GM21367 (cell line): ENCODE results near the gene MAN1A1.

Experiments used
- ATAC-seq: cut with Tn5 transposase; IDR thresholded peaks from one replicate; pipeline ENCODE4 v1.9.1; 2021; ENCODE audit not compliant: unreplicated experiment

The MAN1A1 gene

DNA sequence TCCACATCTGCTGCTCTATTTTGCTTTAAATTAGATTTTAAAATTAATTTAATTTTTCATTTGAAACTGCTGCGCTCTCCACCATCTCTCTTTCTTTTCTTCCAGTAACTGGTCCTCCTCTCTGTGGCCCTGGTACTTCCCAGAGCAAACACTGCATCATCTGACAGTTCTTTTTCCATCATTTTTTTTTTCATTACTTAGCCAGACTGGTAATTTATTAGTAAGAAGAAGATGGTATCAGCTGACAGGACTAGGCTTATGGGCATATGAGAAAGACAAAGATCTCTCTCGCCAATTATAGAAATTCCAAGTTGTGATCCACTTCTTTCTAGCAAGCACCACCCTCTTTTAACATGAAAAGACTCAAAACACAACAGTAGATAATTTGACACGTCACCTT is 197.4 kb downstream of the MAN1A1 start:
- no peak for ATAC-seq

DNA sequence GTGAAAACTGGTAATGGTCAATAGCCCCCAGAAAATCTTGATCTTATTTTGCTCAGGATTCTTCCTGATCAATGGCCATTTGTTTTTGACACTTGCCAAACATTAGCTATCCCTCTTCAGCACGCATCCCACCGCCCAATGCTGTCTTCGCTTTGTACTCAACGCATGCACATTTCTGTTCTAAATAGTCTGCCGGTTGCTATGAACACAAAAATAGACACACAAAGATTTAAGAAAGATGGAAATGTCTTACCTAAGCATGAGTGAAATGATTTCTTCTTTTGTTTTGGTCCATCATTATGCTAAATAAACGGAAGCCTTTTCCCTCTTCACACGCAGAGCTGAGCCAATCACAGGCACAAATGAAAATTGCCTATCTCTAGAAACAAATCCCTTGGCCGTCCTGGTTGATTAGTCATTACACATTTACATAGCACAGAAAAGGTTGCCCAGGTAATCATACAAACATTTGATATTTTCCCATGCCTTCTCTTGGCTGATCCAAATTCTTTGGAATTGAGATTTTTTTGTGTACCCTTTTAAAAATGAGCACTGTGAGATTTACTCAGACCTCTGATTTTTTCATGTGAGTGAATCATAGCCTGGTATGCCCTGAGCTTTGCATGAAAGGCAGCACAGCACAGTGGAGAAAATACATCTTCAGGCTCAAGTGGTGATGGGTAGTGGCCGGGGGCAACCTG is 200.6 kb downstream of the MAN1A1 start:
- ATAC-seq: no peak

DNA sequence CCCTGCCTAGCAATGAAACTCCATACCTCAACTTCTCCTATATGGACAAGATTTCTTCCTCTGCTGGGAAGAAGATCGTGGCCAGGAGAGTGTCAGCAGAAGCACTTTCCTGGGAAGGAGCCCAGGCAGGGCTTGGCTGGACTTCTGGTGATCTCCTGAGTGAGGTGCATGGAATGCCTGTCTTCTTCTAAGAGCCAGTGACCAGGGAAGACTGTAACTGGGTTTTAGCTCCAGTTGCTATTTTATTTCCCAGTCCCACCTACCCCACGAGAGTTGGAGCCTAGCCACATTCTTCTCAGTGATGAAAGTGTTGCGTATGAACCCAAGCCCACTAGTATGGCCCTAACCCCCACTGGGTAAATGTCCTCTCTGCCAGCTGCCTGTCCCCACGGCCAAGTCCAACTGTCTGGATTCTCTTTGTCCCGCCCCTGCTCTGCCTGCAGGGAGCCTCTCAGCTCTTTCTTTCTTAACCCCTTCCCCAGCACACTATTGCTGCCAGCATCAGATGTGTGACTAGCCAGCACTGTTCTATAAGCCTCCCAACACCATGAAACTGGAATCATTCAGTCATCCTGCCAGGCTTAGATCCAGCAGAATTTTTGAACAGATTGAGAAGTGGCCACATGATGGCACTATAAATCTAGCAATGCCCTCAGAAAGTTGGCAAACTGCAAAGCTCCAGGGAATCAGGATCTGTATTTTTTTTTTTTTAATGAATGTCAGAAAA is 201.3 kb downstream of the MAN1A1 start:
- ATAC-seq: no peak

DNA sequence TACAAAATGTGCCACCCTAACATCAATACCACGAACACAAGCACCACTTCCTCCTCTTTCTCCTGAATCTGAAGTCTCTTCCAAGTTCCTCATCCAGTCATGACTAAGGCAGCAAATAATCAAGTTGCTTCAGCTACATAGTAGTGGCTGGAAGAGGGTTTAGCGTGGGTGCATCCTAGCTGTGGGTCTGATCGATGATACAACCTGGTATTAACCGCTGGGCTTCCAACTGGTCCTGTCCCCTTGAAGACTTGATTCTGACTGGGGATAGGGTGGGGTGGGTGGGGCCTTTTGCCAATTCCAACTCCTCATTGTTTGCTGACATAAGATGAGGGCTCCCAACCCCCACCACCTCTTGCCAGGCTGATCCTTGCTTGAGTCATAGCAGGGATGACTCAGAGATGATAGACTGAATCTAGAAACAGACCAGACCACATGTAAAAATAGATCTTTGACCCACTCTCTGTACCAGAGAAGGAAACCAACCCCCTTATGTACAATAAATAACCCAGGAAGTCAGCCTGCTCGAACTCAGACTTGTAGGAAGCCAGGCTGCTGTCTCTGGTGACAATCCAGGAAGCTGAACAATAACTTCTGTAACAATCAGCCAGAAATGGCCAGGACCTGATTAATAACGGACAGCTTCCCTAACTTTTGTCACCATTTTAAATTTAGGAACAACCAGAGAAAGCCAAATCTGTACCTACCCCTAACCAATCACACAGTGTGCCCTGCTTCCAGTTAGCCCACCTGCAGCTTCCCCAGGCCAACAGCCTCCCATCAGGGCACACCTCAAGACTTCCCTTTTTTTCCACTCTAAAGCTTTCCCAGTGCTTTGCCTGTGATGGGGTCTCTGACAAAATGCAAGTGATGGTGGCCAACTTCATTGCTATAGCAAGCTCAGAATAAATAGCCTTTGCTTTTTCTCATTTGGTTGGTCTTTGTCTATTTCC is 202.2 kb downstream of the MAN1A1 start:
- ATAC-seq: peak; percentile 98

DNA sequence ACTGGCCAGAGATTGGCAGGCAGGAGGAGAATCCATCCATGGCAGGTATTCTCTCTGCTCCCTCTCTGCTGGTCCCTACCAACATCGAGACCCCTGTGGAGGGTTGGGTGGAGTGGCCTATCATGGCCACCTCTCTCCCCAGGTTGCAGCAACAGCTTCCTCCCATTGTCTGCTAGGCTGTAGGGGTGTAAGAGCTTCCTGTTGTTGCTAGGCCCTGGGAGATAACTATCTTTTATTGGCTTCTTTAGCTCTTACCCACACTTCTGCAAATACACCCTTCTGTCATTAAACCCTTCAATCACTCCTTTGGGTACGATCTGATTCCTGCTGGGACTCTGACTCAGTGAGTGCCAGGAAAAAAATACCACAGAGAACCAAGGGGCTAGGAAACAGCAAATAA is 204.4 kb downstream of the MAN1A1 start:
- no peak for ATAC-seq

DNA sequence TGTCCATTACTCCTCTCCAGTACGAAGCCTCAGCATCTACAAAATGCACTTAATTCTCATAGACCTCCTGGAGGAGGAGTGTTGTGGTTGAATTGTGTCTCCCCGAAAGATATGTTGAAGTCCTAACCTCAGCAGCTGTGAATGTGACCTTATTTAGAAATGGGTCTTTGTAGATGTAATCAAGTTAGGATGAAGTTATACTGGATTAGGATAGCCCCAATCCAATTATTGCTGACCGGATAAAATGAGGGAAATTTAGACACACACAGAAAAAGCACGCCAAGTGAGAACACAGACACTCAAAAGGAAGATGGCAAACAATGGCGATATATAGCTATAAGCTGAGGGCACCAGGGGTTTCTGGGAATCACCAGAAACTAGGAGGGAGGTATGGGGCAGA is 206.9 kb downstream of the MAN1A1 start:
- no peak for ATAC-seq

DNA sequence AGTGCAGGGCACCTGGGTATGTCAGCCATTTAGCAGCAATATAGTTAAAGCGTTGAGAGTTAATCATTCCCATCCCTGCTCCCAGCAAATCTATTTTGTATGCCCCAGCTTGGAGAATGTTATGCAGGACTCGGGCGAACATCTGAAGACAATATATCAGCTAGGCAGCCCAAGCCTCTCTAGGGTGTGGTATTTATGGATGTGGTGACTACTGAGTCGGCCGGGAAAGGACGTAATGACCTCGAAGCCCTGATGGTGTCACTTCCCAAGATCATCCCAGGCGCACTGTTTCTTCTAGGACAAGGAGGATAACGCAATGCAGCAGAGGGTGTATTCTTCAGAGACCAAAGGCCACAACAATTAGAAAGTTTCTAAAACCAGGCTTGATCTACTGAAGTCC is 207.5 kb downstream of the MAN1A1 start:
- no peak for ATAC-seq

DNA sequence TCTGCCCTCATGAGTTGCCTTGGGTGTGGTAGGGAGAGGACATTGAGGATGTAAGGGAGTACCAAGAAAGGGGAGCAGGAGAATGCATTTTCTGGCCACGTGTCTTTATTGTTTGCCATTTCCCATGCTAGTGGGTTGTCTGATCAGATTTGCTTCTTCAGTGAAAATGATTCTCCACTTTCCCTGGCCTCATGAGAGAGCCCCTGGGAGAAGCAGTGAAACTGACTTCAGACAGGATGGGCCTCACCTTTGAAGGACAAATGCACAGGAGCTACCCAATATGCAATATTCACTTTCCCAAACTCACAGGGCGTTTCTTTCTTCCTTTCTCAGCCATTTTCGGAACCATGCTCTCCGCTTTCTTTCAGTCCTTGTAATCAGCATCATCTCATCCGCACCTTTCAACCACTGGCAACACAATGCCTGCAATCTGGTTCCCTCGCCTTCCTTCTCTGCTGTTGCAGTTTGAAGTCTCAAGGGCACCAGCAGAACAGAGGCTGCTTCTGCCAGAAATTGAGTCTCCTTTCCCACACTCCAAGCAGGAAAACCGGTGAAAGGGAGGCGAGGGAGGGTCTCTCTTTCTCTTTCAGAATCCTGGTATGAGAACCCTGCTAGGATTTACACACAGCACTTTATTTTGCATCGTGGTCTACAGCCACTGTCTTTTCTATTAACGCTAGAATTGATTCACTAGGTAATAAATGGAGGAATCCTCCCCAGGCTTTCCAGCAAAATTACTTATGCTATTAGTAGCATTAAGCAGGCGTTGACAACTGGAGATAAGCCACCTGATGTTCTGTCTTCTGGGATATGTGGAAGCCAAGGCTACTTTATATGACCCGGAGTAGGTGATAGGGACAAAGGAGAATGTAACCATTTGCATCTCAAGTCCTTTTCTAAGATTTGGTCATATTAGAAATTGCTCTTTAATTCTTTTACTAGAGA is 209.1 kb downstream of the MAN1A1 start:
- no peak for ATAC-seq

DNA sequence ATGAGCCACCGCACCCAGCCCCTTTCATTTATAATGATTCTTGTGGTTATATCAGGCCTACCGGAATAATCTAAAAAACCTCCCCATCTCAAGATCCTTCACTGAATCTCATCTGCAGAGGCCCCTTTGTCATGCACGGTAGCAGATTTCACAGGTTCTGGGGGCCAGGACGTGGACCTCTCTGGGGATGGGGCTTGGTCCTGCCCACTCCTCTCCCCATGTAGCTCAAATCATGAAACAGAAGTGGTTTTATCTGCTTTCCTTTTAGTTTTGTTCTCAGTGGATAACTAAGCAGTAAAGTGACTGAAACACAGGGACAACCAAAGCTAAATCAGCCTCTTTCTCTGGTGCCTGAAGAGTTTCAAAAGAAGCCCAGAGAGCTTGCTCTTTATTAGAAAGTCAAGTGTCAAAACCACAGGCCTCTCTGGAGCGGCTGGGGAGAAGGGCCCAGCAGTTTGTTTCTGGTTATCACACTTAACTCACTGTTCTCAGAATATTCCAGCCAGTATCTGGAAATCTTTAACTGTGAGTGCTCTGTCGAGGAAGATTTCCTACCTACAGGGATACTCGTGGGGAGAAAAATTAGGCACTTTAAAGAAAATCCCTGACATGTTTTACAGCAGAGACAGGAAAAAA is 210.5 kb downstream of the MAN1A1 start:
- ATAC-seq: peak; percentile 94

DNA sequence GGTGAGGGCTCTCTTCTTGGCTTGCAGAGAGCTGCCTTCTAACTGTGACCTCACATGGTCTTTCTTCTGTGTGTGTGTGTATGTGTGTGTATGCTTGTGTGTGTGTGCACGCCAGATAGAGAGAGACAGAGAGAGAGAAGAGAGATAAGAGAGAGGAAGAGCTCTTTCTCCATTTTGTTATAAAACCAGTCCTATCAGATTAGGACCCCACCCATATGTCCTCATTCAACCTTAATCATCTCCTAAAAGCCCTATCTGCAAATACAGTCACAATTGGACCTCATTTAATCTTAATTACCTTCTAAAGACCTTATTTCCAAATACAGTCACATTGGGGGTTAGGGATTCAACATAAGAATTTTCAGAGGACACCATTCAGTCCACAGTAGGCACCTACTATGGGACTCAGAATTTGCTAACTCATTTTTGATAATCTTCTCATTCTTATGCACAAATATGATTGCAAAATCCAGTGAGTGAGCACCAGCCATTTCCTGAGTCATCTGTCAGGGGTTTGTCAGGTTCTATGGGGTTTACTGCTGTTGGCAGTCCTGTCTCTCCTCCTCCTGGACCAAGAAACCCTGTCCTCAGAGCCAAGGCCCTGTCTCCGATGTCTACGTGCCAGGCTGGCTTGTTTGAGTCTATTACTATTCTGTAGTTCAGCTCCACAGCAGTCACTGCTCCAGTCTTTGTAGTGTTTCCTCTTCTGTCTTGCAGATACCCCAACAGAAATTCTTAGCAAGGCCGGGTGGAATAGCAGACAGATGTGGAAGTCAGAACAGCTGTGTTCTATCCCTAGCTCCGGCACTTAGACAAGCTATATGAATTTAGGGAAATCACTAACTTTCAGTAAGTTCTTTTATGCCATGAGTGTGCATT is 212.1 kb downstream of the MAN1A1 start:
- ATAC-seq: no peak

DNA sequence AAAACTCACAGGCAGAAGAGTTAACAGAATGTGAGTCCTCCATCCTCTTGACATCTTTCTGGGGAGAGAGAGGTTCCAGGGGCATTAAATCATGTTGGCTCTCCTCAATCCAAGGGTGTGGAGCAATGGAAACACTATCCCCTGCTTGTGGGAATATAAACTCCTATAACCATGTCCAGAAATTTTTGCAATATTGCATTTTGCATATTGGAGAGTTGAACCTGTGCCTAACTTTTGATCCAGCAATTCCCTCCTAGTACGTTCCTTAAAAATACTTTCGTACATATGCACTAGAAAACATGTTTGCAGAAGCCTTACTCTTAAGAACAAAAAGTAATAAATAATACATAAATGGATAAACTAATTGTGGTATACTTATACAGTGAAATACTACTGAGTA is 214.8 kb downstream of the MAN1A1 start:
- ATAC-seq: no peak

DNA sequence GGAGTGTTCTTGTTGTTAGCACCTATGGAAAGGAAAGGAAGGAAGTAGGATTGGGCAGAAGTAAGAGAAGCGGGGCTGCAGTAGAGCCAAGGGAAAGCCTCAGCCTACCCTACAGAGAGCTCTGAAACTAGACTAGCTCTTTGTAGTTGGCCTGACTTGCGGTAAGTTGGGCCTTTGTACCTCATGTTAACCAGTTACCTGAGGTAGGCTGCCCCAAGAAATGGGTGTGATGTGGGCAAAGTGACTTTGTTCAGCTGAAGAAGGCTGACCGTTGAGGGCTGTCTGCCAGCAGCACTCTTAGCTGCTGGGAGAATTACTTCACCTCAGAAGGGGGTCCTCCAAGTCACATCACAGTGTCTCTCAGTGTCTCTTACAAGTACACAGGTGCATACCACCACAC is 216.2 kb downstream of the MAN1A1 start:
- ATAC-seq: no peak

DNA sequence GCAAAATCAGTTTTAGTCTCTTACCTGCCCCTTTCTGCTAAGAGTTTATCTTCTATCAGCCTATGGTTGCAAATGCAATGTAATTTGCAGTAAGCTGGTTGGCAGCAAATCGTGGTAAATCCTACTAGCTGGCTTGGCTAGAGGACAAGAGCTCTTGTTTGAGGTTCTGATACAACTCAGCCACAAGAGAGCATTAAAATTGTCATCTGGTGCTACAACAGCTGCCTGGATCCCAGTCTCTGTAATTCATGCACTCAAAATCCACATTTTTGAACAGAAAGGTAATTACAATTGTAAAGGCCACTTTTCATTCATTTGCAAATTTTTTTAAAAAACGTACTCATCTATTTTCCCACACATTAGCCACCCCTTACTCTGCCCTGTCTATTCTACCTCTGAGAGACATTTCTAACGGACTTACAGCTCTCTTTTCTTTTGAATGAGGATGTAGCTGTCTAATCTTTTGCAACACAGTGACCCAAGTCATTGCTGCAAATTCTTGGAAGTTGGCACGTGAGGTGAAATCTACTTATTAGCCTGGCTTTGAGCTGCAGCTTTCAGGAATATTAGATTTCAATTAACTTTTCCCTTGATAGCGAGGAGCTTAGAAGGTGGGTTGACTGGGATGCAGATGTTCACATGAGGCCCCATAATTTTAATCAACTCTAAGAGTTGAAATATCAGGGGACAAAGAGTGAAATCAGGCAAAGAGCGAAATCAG is 217.1 kb downstream of the MAN1A1 start:
- no peak for ATAC-seq

DNA sequence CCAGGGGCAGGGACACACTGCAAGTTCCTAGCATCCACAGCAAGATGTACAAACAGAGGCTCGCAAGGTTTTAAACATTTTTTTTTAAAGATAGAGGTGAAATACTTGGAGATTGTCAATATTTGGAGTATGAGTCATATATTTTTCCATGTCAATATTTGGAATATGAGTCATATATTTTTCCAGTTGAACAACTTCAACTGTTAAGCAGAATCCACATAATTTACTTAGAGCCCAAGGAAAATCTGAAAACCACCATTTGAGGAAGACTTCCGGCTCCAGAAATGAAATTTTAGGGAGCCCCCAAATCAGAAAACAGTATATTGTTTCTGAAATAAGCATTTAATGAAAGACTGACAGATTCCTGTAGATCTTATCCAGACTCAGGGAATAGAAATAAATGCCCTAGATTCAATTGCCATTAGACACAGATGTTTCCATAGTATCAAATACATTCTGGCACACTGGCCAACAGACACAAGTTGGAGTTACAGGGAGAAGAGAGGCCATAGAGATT is 219.5 kb downstream of the MAN1A1 start:
- ATAC-seq: no peak

DNA sequence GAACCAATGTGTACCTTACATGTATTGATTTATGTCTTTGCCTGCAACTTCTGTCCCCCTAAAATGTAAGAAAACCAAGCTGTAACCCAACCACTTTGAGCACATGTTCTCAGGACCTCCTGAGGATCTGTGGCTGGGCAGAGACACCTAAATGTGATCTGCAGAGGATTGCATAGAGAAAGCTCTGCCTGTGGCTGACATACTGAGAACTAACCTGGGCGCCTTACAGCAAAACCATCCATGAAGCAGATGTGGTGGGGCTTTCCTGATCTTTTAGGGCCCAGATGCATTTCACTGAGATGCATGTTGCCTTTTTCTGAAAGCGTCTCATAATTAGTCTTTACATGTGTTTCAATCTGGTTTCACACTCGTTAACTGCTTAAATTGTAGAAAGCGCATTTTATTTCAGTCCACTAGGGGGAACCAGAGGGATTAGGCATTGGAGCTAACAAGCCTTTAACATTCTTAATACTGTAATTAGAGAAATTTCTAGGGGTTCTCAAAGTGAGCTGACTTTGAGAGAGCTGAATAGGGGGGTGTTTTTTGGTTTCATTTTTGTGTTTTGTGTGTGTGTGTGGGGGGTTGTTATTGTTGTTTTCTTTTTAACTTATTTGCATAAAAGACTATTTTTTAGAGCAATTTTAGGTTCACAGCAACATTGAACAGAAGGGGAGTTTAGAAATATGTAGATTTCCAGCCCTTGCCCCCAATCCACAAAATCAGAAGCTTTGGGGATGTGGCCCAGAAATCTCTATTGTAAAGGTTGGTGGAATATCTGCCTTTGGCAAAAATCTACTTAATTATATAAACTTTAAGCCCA is 220.2 kb downstream of the MAN1A1 start:
- ATAC-seq: peak; percentile 83

DNA sequence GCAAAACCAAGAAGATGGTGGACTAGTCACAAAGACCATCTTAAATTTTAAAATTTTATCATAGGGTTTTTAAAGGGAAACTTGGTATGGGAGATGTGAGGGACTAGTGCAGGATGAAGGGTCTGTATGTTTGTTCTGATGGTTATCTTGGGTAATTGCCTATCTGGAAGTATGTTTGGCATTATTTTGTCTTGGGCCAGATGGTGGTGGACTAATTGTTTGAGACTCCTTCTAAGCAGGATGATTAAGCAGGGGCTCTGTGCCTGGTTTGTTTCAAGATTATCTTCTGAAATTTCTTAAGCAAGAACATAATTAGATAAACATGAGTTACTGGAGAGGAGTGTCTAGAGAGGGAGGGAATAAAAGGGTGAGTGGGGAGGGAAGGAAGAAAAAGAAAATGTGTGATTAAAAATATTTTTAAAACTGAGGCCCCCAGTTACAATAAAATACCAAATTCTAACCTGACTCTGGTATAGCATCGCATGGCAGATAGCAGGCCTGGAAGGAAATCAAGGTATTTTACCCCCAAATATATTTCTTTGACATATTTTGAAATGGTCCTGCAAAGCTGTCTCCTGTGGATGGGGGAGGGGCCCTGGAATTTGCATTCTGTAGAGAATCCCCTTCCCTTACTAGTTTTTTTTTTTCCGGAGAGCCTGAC is 221.2 kb downstream of the MAN1A1 start:
- ATAC-seq: no peak

DNA sequence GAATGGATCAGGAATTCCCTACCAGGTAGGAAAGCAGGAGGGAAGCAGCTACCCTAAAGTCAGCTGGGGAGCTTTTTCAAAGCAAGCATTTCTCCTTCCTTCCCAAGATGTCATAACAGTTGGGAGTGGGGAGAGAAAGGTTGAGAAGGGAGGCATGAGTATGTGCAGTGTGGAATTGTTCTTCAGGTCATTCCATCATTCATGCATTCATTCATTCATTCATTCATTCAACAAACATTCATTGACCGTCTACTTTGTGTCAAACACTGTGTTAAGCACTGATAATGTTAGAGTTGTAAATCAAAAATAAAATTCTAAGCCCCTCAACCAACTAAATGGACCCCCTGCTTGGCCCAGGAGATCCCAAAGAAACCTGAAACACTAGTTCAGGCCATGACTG is 221.9 kb downstream of the MAN1A1 start:
- ATAC-seq: no peak
